BLaER1 (cell line): Measurements from ENCODE around the gene FMN2.

Experiments
- H3K27ac ChIP-seq: shearing (Covaris generic); formaldehyde crosslinking; 2 replicates; pipeline ENCODE4 v1.8.1; 2022
- H3K27me3 ChIP-seq: shearing (Covaris generic); formaldehyde crosslinking; 2 replicates; pipeline ENCODE4 v1.8.1; 2022
- H3K36me3 ChIP-seq: shearing (Covaris generic); formaldehyde crosslinking; 2 replicates; pipeline ENCODE4 v1.8.1; 2022
- H3K4me1 ChIP-seq: shearing (Covaris generic); formaldehyde crosslinking; 2 replicates; pipeline ENCODE4 v1.8.1; 2022
- H3K4me2 ChIP-seq: shearing (Covaris generic); formaldehyde crosslinking; 2 replicates; pipeline ENCODE4 v1.8.1; 2022
- H3K4me3 ChIP-seq: shearing (Covaris generic); formaldehyde crosslinking; 2 replicates; pipeline ENCODE4 v1.8.1; 2022
- H3K9ac ChIP-seq: shearing (Covaris generic); formaldehyde crosslinking; 2 replicates; pipeline ENCODE4 v1.8.1; 2022
- H3K9me3 ChIP-seq: shearing (Covaris generic); formaldehyde crosslinking; 2 replicates; pipeline ENCODE4 v1.8.1; 2022
- H4K20me1 ChIP-seq: shearing (Covaris generic); formaldehyde crosslinking; 2 replicates; pipeline ENCODE4 v1.8.1; 2022
- Cebpa-rat ChIP-seq: shearing (Covaris generic); IDR thresholded peaks from 2 replicates; pipeline ENCODE4 v1.8.1; 2022

Gene FMN2

GRCh38 chr1:240363315-240363714 lies 271.6 kb downstream of the FMN2 start:
- Histone ChIP-seq H3K36me3 (no peaks in the 10 kb centered on the region), H3K4me1 (no peaks in the 10 kb centered on the region), H3K9ac (no peak overlapping the region), H3K4me2 (no peak overlapping the region), H3K9me3 (no peaks in the 10 kb centered on the region), H3K27me3 (no peaks in the 10 kb centered on the region), H3K4me3 (no peak overlapping the region), H4K20me1 (no peaks in the 10 kb centered on the region), H3K27ac (no peak overlapping the region)
- TF ChIP-seq Cebpa-rat = no peak

- TF ChIP-seq Cebpa-rat = no peak
Measured at GRCh38 chr1:240363914-240364313, 272.2 kb downstream of the FMN2 start.

GRCh38 chr1:240366636-240367035 lies 275.0 kb downstream of the FMN2 start:
- Histone ChIP-seq H3K27me3 (no peaks in the 10 kb centered on the region), H3K4me2 (no peak overlapping the region), H4K20me1 (no peaks in the 10 kb centered on the region), H3K4me1 (no peaks in the 10 kb centered on the region), H3K9ac (no peak overlapping the region), H3K9me3 (no peaks in the 10 kb centered on the region), H3K27ac (no peak overlapping the region), H3K36me3 (no peaks in the 10 kb centered on the region), H3K4me3 (no peak overlapping the region)
- no peak for TF ChIP-seq Cebpa-rat

More at GRCh38 chr1:240363914-240364313, 272.2 kb downstream of the FMN2 start:
- no peak overlapping the region for H3K27ac ChIP-seq
- no peaks in the 10 kb centered on the region for H3K27me3 ChIP-seq
- no peak overlapping the region for H3K9ac ChIP-seq
- H3K36me3 ChIP-seq = no peaks in the 10 kb centered on the region
- H3K4me3 ChIP-seq = no peak overlapping the region
- H3K9me3 ChIP-seq = no peaks in the 10 kb centered on the region
- H3K4me2 ChIP-seq = no peak overlapping the region
- H3K4me1 ChIP-seq = no peaks in the 10 kb centered on the region
- H4K20me1 ChIP-seq = no peaks in the 10 kb centered on the region

GRCh38 chr1:240385551-240385950 lies 293.9 kb downstream of the FMN2 start:
- peaks cover 19% of the 10 kb centered on the region for H3K9me3 ChIP-seq
- no peak overlapping the region for H3K9ac ChIP-seq
- no peak for TF ChIP-seq Cebpa-rat
- H3K36me3 ChIP-seq = no peaks in the 10 kb centered on the region
- H3K4me2 ChIP-seq = no peak overlapping the region
- no peak overlapping the region for H3K4me3 ChIP-seq
- H3K27ac ChIP-seq = no peak overlapping the region
- H4K20me1 ChIP-seq = no peaks in the 10 kb centered on the region
- H3K27me3 ChIP-seq = no peaks in the 10 kb centered on the region
- no peaks in the 10 kb centered on the region for H3K4me1 ChIP-seq

- TF ChIP-seq Cebpa-rat = no peak
- H3K9me3 ChIP-seq = peaks cover 14% of the 10 kb centered on the region
- no peaks in the 10 kb centered on the region for H3K27me3 ChIP-seq
- no peaks in the 10 kb centered on the region for H4K20me1 ChIP-seq
- no peak overlapping the region for H3K4me2 ChIP-seq
- no peak overlapping the region for H3K27ac ChIP-seq
- H3K4me1 ChIP-seq = no peaks in the 10 kb centered on the region
- no peaks in the 10 kb centered on the region for H3K36me3 ChIP-seq
- H3K4me3 ChIP-seq = no peak overlapping the region
- no peak overlapping the region for H3K9ac ChIP-seq
Measured at GRCh38 chr1:240385985-240386978, 294.6 kb downstream of the FMN2 start.

GRCh38 chr1:240387051-240387450 lies 295.4 kb downstream of the FMN2 start:
- Histone ChIP-seq H3K9me3 (peaks cover 6% of the 10 kb centered on the region), H3K4me3 (no peak overlapping the region), H4K20me1 (no peaks in the 10 kb centered on the region), H3K4me2 (no peak overlapping the region), H3K27ac (no peak overlapping the region), H3K4me1 (no peaks in the 10 kb centered on the region), H3K9ac (no peak overlapping the region), H3K27me3 (no peaks in the 10 kb centered on the region), H3K36me3 (no peaks in the 10 kb centered on the region)
- no peak for TF ChIP-seq Cebpa-rat

- Histone ChIP-seq H3K27me3 (no peaks in the 10 kb centered on the region), H3K9ac (no peak overlapping the region), H3K4me3 (no peak overlapping the region), H3K4me2 (no peak overlapping the region), H3K4me1 (no peaks in the 10 kb centered on the region), H3K27ac (no peak overlapping the region), H3K9me3 (peaks cover 6% of the 10 kb centered on the region; the same call in 1 of the 2 replicates), H3K36me3 (no peaks in the 10 kb centered on the region), H4K20me1 (no peaks in the 10 kb centered on the region)
- no peak for TF ChIP-seq Cebpa-rat
Measured at GRCh38 chr1:240391660-240392260, 300.1 kb downstream of the FMN2 start.

GRCh38 chr1:240394353-240394752 lies 302.7 kb downstream of the FMN2 start:
- Histone ChIP-seq H3K27me3 (no peaks in the 10 kb centered on the region), H3K9ac (no peak overlapping the region), H3K4me3 (no peak overlapping the region), H3K4me1 (no peaks in the 10 kb centered on the region), H3K9me3 (peaks cover 6% of the 10 kb centered on the region; the same call in 1 of the 2 replicates), H3K27ac (no peak overlapping the region), H4K20me1 (no peaks in the 10 kb centered on the region), H3K36me3 (no peaks in the 10 kb centered on the region), H3K4me2 (no peak overlapping the region)
- no peak for TF ChIP-seq Cebpa-rat

GRCh38 chr1:240395336-240395735 lies 303.7 kb downstream of the FMN2 start:
- Histone ChIP-seq H3K4me1 (no peaks in the 10 kb centered on the region), H3K27ac (no peak overlapping the region), H3K4me3 (no peak overlapping the region), H3K9me3 (peaks cover 6% of the 10 kb centered on the region; the same call in 1 of the 2 replicates), H3K27me3 (no peaks in the 10 kb centered on the region), H4K20me1 (no peaks in the 10 kb centered on the region), H3K9ac (no peak overlapping the region), H3K4me2 (no peak overlapping the region), H3K36me3 (no peaks in the 10 kb centered on the region)
- TF ChIP-seq Cebpa-rat = no peak

GRCh38 chr1:240399381-240399780 lies 307.7 kb downstream of the FMN2 start:
- Histone ChIP-seq H3K36me3 (no peaks in the 10 kb centered on the region), H3K4me2 (no peak overlapping the region), H3K9ac (no peak overlapping the region), H3K4me1 (no peaks in the 10 kb centered on the region), H3K27me3 (no peaks in the 10 kb centered on the region), H3K4me3 (no peak overlapping the region), H4K20me1 (no peaks in the 10 kb centered on the region), H3K27ac (no peak overlapping the region), H3K9me3 (no peaks in the 10 kb centered on the region)
- no peak for TF ChIP-seq Cebpa-rat
